Liver (tissue), 9 donors: ENCODE data around the gene MRPL10. TPM values are rescaled to one million over a fixed set of nuclear protein-coding genes. Genes with fewer than 3 reads are reported as not detected.

Source experiments
- DNase-seq: peaks from one replicate; pipeline ENCODE4 v3.0.0-alpha.2; 2017; ENCODE audit warnings: low spot score
- H3K27ac ChIP-seq, 2 donors: one replicate each; pipeline ENCODE4 v1.7.0; 2013; ENCODE audit warnings: inconsistent platforms in 2 of 2, low read length in 2 of 2, control low read depth in 1 of 2, low read depth in 1 of 2, mild to moderate bottlenecking in 1 of 2
- H3K27me3 ChIP-seq, 4 donors: one replicate each; pipeline versions ENCODE4 v1.6.1 to v1.7.0; 2013; ENCODE audit warnings: low read length in 3 of 4, inconsistent platforms in 1 of 4, mild to moderate bottlenecking in 1 of 4, moderate library complexity in 1 of 4; ENCODE audit not compliant: control insufficient read depth in 4 of 4, insufficient read depth in 4 of 4
- H3K36me3 ChIP-seq, 4 donors: one replicate each; pipeline versions ENCODE4 v1.6.1 to v1.7.0; 2013; ENCODE audit warnings: low read length in 3 of 4, mild to moderate bottlenecking in 3 of 4, low read depth in 1 of 4, moderate library complexity in 1 of 4; ENCODE audit not compliant: control insufficient read depth in 4 of 4, insufficient read depth in 3 of 4
- H3K4me1 ChIP-seq, 4 donors: one replicate each; pipeline versions ENCODE4 v1.6.1 to v1.7.0; 2013; ENCODE audit warnings: low read length in 3 of 4, mild to moderate bottlenecking in 3 of 4, moderate library complexity in 1 of 4; ENCODE audit not compliant: control insufficient read depth in 4 of 4, insufficient read depth in 4 of 4
- H3K4me3 ChIP-seq, 3 donors: one replicate each; pipeline versions ENCODE4 v1.6.1 to v1.7.0; 2013; ENCODE audit warnings: low read length in 3 of 3, control low read depth in 1 of 3, low read depth in 1 of 3, mild to moderate bottlenecking in 1 of 3
- H3K9ac ChIP-seq, 2 donors: one replicate each; pipeline ENCODE4 v1.7.0; 2013; ENCODE audit warnings: low read length in 2 of 2, mild to moderate bottlenecking in 2 of 2, moderate library complexity in 2 of 2, control low read depth in 1 of 2, low read depth in 1 of 2
- H3K9me3 ChIP-seq, 4 donors: one replicate each; pipeline versions ENCODE4 v1.6.1 to v1.7.0; 2013; ENCODE audit warnings: low read length in 3 of 4; ENCODE audit not compliant: control insufficient read depth in 4 of 4
- EGR1 ChIP-seq, 2 donors: IDR thresholded peaks; 2 replicates each; pipeline ENCODE4 v1.6.1; 2016 to 2018; ENCODE audit warnings: antibody characterized with exemption in 2 of 2, low read depth in 2 of 2
- FOXA1 ChIP-seq: IDR thresholded peaks from 2 replicates; pipeline ENCODE4 v1.6.1; 2016; ENCODE audit warnings: antibody characterized with exemption
- FOXA2 ChIP-seq: IDR thresholded peaks from 2 replicates; pipeline ENCODE4 v1.6.1; 2016; ENCODE audit warnings: antibody characterized with exemption
- GABPA ChIP-seq, 2 donors: IDR thresholded peaks in 1 of 2; conservative IDR thresholded peaks in 1 of 2; 2 replicates each; pipeline ENCODE4 v1.6.1; 2016; ENCODE audit warnings: antibody characterized with exemption in 2 of 2, mild to moderate bottlenecking in 1 of 2, moderate library complexity in 1 of 2
- HNF4A ChIP-seq, 2 donors: conservative IDR thresholded peaks; 2 replicates each; pipeline ENCODE4 v1.6.1; 2016; ENCODE audit warnings: antibody characterized with exemption in 2 of 2, mild to moderate bottlenecking in 2 of 2
- HNF4G ChIP-seq: IDR thresholded peaks from 2 replicates; pipeline ENCODE4 v1.6.1; 2016; ENCODE audit warnings: antibody characterized with exemption
- JUND ChIP-seq, 2 donors: IDR thresholded peaks; 2 replicates each; pipeline ENCODE4 v1.6.1; 2016; ENCODE audit warnings: antibody characterized with exemption in 2 of 2
- MAX ChIP-seq: IDR thresholded peaks from 2 replicates; pipeline ENCODE4 v1.6.1; 2016; ENCODE audit warnings: antibody characterized with exemption
- NR2F2 ChIP-seq: IDR thresholded peaks from 2 replicates; pipeline ENCODE4 v1.6.1; 2016; ENCODE audit warnings: antibody characterized with exemption
- RAD21 ChIP-seq, 2 donors: IDR thresholded peaks; 2 replicates each; pipeline ENCODE4 v1.6.1; 2016; ENCODE audit warnings: antibody characterized with exemption in 2 of 2, mild to moderate bottlenecking in 2 of 2
- RXRA ChIP-seq, 2 donors: IDR thresholded peaks; 2 replicates each; pipeline ENCODE4 v1.6.1; 2017 to 2018; ENCODE audit warnings: antibody characterized with exemption in 2 of 2, mild to moderate bottlenecking in 1 of 2
- SP1 ChIP-seq: IDR thresholded peaks from 2 replicates; pipeline ENCODE4 v1.6.1; 2018; ENCODE audit warnings: antibody characterized with exemption, mild to moderate bottlenecking
- TAF1 ChIP-seq: conservative IDR thresholded peaks from 2 replicates; pipeline ENCODE4 v1.6.1; 2016; ENCODE audit warnings: antibody characterized with exemption, mild to moderate bottlenecking
- YY1 ChIP-seq: IDR thresholded peaks from 2 replicates; pipeline ENCODE4 v1.6.1; 2016; ENCODE audit warnings: antibody characterized with exemption, mild to moderate bottlenecking
- WGBS: extraction: QIAGEN DNeasy Blood & Tissue Kit; methylation state at CpG from one replicate; pipeline ENCODE4 v1.1.7; 2013; 5-methylcytosine and 5-hydroxymethylcytosine counted together
- polyA plus RNA-seq, 2 donors: library from polyadenylated mRNA; stranded (reverse) in 1 of 2; unstranded in 1 of 2; fragments of 200-250 nt in 1 of 2; fragments of >200 nt in 1 of 2; fragmentation: Nextera tagmentation in 1 of 2; extraction: Ambion mirVana in 1 of 2; gene quantifications; one replicate each; pipeline versions ENCODE4 v1.2.1 to v1.2.3, GENCODE V29; 2013 to 2015
- total RNA-seq, 2 donors: library from RNA; depleted of rRNA; stranded (reverse); fragments of >200 nt; gene quantifications; one replicate each; pipeline ENCODE4 v1.2.3, GENCODE V29; 2014
- TF ChIP-seq, protein P1 (sequence below): IDR thresholded peaks from 2 replicates; pipeline ENCODE4 v1.6.1; 2016; ENCODE audit warnings: antibody characterized with exemption
- TF ChIP-seq, protein P2 (sequence below): IDR thresholded peaks from 2 replicates; pipeline ENCODE4 v1.6.1; 2016; ENCODE audit warnings: antibody characterized with exemption
- TF ChIP-seq, protein P3 (sequence below): IDR thresholded peaks from 2 replicates; pipeline ENCODE4 v1.6.1; 2016; ENCODE audit warnings: antibody characterized with exemption, mild to moderate bottlenecking
- TF ChIP-seq, protein P4 (sequence below): fragments of 150-350 bp; IDR thresholded peaks from 2 replicates; pipeline ENCODE4 v1.5.1; 2017; ENCODE audit warnings: improper control_type of control experiment, low read depth, low read length; ENCODE audit not compliant: missing input control
- donor health status: healthy.
- donor health status: healthy.
- donor health status: healthy.
- donor health status: healthy.
- donor health status: healthy.

MRPL10 gene
- total and polyA plus RNA-seq, 4 donors, result 10.2 to 24.9 (median 12.9) TPM

- peaks cover 3 to 5% (median 4%) of the 10 kb centered on the region in 4 donors for H3K4me1 ChIP-seq
- WGBS, result 57% methylated on average over 3 of the region's 3 CpGs
- no peak overlapping the region for H3K27ac ChIP-seq
- no peak for DNase-seq
- no peaks in the 10 kb centered on the region for H3K9me3 ChIP-seq
- H3K36me3 ChIP-seq, result no peaks in the 10 kb centered on the region
- peaks cover 0 to 11% (median 8%) of the 10 kb centered on the region in 4 donors for H3K27me3 ChIP-seq
- H3K9ac ChIP-seq, result no peak overlapping the region
- no peak for TF ChIP-seq TAF1
- TF ChIP-seq, protein P1, sequence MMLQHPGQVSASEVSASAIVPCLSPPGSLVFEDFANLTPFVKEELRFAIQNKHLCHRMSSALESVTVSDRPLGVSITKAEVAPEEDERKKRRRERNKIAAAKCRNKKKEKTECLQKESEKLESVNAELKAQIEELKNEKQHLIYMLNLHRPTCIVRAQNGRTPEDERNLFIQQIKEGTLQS, result no peak
- TF ChIP-seq YY1, result no peak
- no peak for TF ChIP-seq GABPA (IDR thresholded peaks at IDR 0.05 in 1 of 2, conservative IDR thresholded peaks at IDR 0.05 in 1 of 2)
- no peak for TF ChIP-seq SP1
- TF ChIP-seq JUND (IDR thresholded peaks at IDR 0.05), result no peak
- TF ChIP-seq, protein P2, sequence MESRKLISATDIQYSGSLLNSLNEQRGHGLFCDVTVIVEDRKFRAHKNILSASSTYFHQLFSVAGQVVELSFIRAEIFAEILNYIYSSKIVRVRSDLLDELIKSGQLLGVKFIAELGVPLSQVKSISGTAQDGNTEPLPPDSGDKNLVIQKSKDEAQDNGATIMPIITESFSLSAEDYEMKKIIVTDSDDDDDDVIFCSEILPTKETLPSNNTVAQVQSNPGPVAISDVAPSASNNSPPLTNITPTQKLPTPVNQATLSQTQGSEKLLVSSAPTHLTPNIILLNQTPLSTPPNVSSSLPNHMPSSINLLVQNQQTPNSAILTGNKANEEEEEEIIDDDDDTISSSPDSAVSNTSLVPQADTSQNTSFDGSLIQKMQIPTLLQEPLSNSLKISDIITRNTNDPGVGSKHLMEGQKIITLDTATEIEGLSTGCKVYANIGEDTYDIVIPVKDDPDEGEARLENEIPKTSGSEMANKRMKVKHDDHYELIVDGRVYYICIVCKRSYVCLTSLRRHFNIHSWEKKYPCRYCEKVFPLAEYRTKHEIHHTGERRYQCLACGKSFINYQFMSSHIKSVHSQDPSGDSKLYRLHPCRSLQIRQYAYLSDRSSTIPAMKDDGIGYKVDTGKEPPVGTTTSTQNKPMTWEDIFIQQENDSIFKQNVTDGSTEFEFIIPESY, result no peak
- TF ChIP-seq EGR1 (IDR thresholded peaks at IDR 0.05; ENCODE audit: low read depth in 2 of 2), result no peak
- TF ChIP-seq RXRA (IDR thresholded peaks at IDR 0.05), result no peak
- no peak for TF ChIP-seq HNF4A (conservative IDR thresholded peaks at IDR 0.05)
- TF ChIP-seq NR2F2, result no peak
- TF ChIP-seq, protein P3, sequence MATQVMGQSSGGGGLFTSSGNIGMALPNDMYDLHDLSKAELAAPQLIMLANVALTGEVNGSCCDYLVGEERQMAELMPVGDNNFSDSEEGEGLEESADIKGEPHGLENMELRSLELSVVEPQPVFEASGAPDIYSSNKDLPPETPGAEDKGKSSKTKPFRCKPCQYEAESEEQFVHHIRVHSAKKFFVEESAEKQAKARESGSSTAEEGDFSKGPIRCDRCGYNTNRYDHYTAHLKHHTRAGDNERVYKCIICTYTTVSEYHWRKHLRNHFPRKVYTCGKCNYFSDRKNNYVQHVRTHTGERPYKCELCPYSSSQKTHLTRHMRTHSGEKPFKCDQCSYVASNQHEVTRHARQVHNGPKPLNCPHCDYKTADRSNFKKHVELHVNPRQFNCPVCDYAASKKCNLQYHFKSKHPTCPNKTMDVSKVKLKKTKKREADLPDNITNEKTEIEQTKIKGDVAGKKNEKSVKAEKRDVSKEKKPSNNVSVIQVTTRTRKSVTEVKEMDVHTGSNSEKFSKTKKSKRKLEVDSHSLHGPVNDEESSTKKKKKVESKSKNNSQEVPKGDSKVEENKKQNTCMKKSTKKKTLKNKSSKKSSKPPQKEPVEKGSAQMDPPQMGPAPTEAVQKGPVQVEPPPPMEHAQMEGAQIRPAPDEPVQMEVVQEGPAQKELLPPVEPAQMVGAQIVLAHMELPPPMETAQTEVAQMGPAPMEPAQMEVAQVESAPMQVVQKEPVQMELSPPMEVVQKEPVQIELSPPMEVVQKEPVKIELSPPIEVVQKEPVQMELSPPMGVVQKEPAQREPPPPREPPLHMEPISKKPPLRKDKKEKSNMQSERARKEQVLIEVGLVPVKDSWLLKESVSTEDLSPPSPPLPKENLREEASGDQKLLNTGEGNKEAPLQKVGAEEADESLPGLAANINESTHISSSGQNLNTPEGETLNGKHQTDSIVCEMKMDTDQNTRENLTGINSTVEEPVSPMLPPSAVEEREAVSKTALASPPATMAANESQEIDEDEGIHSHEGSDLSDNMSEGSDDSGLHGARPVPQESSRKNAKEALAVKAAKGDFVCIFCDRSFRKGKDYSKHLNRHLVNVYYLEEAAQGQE, result no peak
- TF ChIP-seq, protein P4, sequence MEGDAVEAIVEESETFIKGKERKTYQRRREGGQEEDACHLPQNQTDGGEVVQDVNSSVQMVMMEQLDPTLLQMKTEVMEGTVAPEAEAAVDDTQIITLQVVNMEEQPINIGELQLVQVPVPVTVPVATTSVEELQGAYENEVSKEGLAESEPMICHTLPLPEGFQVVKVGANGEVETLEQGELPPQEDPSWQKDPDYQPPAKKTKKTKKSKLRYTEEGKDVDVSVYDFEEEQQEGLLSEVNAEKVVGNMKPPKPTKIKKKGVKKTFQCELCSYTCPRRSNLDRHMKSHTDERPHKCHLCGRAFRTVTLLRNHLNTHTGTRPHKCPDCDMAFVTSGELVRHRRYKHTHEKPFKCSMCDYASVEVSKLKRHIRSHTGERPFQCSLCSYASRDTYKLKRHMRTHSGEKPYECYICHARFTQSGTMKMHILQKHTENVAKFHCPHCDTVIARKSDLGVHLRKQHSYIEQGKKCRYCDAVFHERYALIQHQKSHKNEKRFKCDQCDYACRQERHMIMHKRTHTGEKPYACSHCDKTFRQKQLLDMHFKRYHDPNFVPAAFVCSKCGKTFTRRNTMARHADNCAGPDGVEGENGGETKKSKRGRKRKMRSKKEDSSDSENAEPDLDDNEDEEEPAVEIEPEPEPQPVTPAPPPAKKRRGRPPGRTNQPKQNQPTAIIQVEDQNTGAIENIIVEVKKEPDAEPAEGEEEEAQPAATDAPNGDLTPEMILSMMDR, result no peak
- TF ChIP-seq HNF4G, result no peak
- no peak for TF ChIP-seq MAX
- TF ChIP-seq FOXA2, result no peak
- TF ChIP-seq RAD21 (IDR thresholded peaks at IDR 0.05), result no peak
- TF ChIP-seq FOXA1, result no peak
- H3K4me3 ChIP-seq, result no peak overlapping the region
Measured at GRCh38 chr17:47855737-47856136, 24.4 kb upstream of the MRPL10 start.
